Measurements from ENCODE around the gene NPC1. TPM values are rescaled to one million over a fixed set of nuclear protein-coding genes. Genes with fewer than 3 reads are reported as not detected.

The NPC1 gene
- polyA plus RNA-seq, 3 donors = 7.5 to 17.9 (median 17.7) TPM

DNA sequence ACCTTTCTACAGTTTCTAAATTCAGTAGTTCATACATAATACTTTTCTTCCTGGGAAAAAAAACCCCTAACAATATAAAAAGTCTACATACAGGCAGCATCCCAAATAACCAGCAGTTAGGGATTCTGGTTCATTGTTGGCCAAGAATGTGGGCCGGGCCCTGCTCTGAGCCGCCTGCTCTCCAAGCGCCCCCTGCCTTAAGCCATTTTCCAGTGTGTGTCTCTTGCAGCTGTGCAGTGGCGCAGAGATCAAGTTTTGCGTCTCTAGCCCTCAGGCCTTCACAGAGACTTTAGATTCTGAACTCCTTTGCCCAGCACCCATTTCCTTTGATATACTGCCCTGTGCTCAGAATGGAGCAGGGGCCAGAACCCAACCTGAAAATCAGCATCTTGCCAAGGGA, 50.1 kb downstream of the NPC1 start:
- no peak overlapping the region for H3K4me2 ChIP-seq (replicated peaks; ENCODE audit: extremely low read depth, low read length, poor library complexity, severe bottlenecking)
- no peak overlapping the region for H3K27ac ChIP-seq (ENCODE audit: low read depth in 1 of 2, low read length in 2 of 2)
- peaks cover 34% of the 10 kb centered on the region for H4K20me1 ChIP-seq (ENCODE audit: insufficient read depth, low read length)
- H3K4me1 Mint-ChIP-seq = peaks cover 30% of the 10 kb centered on the region
- H3K36me3 ChIP-seq (replicated peaks in 1 of 2; ENCODE audit: control insufficient read depth in 1 of 2, insufficient read depth in 2 of 2, low read length in 2 of 2) = peaks cover 72 to 80% of the 10 kb centered on the region in 2 donors
- no peaks in the 10 kb centered on the region for H3K27me3 ChIP-seq (ENCODE audit: control insufficient read depth in 2 of 2, insufficient read depth in 2 of 2, low read length in 2 of 2)
- H3K79me2 ChIP-seq (ENCODE audit: insufficient read depth, low read length) = peaks cover 3% of the 10 kb centered on the region
- H3K4me3 Mint-ChIP-seq = no peak overlapping the region
- H3K27ac Mint-ChIP-seq = peak overlapping the region in 2 of 7 donors; percentile 68 to 79
- intact Hi-C loops (cut with micrococcal nuclease) = loop anchor here in 1 of 2 donors (5.0 kb wide), 1 partner anchor 36 kb away; no protein-coding TSS in a partner anchor
- H3K27me3 Mint-ChIP-seq (ENCODE audit: low read depth in 3 of 3) = peaks cover 0 to 8% (median 1%) of the 10 kb centered on the region in 3 donors
- H3K4me3 ChIP-seq (replicated peaks in 1 of 3; ENCODE audit: low read depth in 2 of 3, low read length in 3 of 3) = no peak overlapping the region
- H3K4me1 ChIP-seq (ENCODE audit: control insufficient read depth in 1 of 2, insufficient read depth in 2 of 2, low read length in 2 of 2) = peaks cover 29 to 35% of the 10 kb centered on the region in 2 donors
- DNase-seq = no peak
- H3K9ac ChIP-seq (ENCODE audit: insufficient read depth, low read length, poor library complexity, severe bottlenecking) = no peak overlapping the region
- 96% methylated on average over 5 of the region's 5 CpGs for WGBS (ENCODE audit: insufficient coverage)
- peaks cover 0 to 2% (median 0%) of the 10 kb centered on the region in 7 donors for H3K9me3 Mint-ChIP-seq
- no peak for TF ChIP-seq CTCF (IDR thresholded peaks at IDR 0.05)
- H2AFZ ChIP-seq (ENCODE audit: insufficient read depth, low read depth, low read length, poor library complexity, severe bottlenecking) = no peak overlapping the region
- peaks cover 89 to 93% of the 10 kb centered on the region in 2 donors for H3K36me3 Mint-ChIP-seq
- H3K9me3 ChIP-seq (replicated peaks in 1 of 2; ENCODE audit: control insufficient read depth in 1 of 2, insufficient read depth in 1 of 2, low read length in 2 of 2) = no peaks in the 10 kb centered on the region

GRCh38 chr18:23534276-23534675, 52.0 kb downstream of the NPC1 start:
- intact Hi-C loops (cut with micrococcal nuclease) = no loop called here
- WGBS (ENCODE audit: insufficient coverage) = 95% methylated on average over 16 of the region's 16 CpGs

More at GRCh38 chr18:23534276-23534675, 52.0 kb downstream of the NPC1 start:
- peaks cover 0 to 4% (median 1%) of the 10 kb centered on the region in 3 donors for H3K27me3 Mint-ChIP-seq (ENCODE audit: low read depth in 3 of 3)
- peaks cover 23 to 31% of the 10 kb centered on the region in 2 donors for H3K4me1 ChIP-seq (ENCODE audit: control insufficient read depth in 1 of 2, insufficient read depth in 2 of 2, low read length in 2 of 2)
- H3K4me2 ChIP-seq (replicated peaks; ENCODE audit: extremely low read depth, low read length, poor library complexity, severe bottlenecking) = no peak overlapping the region
- peaks cover 25% of the 10 kb centered on the region for H3K4me1 Mint-ChIP-seq
- H3K27ac ChIP-seq (ENCODE audit: low read depth in 1 of 2, low read length in 2 of 2) = no peak overlapping the region
- DNase-seq = no peak
- peaks cover 80 to 100% of the 10 kb centered on the region in 2 donors for H3K36me3 ChIP-seq (replicated peaks in 1 of 2; ENCODE audit: control insufficient read depth in 1 of 2, insufficient read depth in 2 of 2, low read length in 2 of 2)
- no peak for TF ChIP-seq CTCF (IDR thresholded peaks at IDR 0.05)
- H3K9me3 Mint-ChIP-seq = peaks cover 0 to 2% (median 0%) of the 10 kb centered on the region in 7 donors
- no peaks in the 10 kb centered on the region for H3K9me3 ChIP-seq (replicated peaks in 1 of 2; ENCODE audit: control insufficient read depth in 1 of 2, insufficient read depth in 1 of 2, low read length in 2 of 2)
- H3K79me2 ChIP-seq (ENCODE audit: insufficient read depth, low read length) = peaks cover 3% of the 10 kb centered on the region
- peaks cover 95 to 99% of the 10 kb centered on the region in 2 donors for H3K36me3 Mint-ChIP-seq
- no peak overlapping the region for H3K4me3 Mint-ChIP-seq
- H4K20me1 ChIP-seq (ENCODE audit: insufficient read depth, low read length) = peaks cover 33% of the 10 kb centered on the region
- H2AFZ ChIP-seq (ENCODE audit: insufficient read depth, low read depth, low read length, poor library complexity, severe bottlenecking) = no peak overlapping the region
- no peak overlapping the region for H3K9ac ChIP-seq (ENCODE audit: insufficient read depth, low read length, poor library complexity, severe bottlenecking)
- no peak overlapping the region for H3K27ac Mint-ChIP-seq
- no peak overlapping the region for H3K4me3 ChIP-seq (replicated peaks in 1 of 3; ENCODE audit: low read depth in 2 of 3, low read length in 3 of 3)
- H3K27me3 ChIP-seq (ENCODE audit: control insufficient read depth in 2 of 2, insufficient read depth in 2 of 2, low read length in 2 of 2) = no peaks in the 10 kb centered on the region

Data from CD14-positive monocyte (primary cell).